GM13977 (cell line): Measurements from ENCODE around the gene OSBP2.

Source experiments
- DNase-seq: peaks from one replicate; pipeline ENCODE4 v3.0.0; 2012; ENCODE audit warnings: low spot score
- in situ Hi-C: fragments of 300-500 bp; cut with MboI; formaldehyde crosslinking; loops from one replicate; pipeline ENCODE4 v1.12.0; 2022; ENCODE audit warnings: low sequenced_read_pairs, low pct_unique_long_range_greater_than_20kb, mixed read lengths, inconsistent platforms; ENCODE audit not compliant: unreplicated experiment
- TF ChIP-seq, protein P1 (sequence below): IDR thresholded peaks from 2 replicates; pipeline ENCODE4 v1.5.1; 2012; ENCODE audit warnings: mild to moderate bottlenecking, control low read depth; ENCODE audit not compliant: insufficient read depth; ENCODE audit errors: extremely low read depth, missing control alignments

Gene OSBP2

DNA sequence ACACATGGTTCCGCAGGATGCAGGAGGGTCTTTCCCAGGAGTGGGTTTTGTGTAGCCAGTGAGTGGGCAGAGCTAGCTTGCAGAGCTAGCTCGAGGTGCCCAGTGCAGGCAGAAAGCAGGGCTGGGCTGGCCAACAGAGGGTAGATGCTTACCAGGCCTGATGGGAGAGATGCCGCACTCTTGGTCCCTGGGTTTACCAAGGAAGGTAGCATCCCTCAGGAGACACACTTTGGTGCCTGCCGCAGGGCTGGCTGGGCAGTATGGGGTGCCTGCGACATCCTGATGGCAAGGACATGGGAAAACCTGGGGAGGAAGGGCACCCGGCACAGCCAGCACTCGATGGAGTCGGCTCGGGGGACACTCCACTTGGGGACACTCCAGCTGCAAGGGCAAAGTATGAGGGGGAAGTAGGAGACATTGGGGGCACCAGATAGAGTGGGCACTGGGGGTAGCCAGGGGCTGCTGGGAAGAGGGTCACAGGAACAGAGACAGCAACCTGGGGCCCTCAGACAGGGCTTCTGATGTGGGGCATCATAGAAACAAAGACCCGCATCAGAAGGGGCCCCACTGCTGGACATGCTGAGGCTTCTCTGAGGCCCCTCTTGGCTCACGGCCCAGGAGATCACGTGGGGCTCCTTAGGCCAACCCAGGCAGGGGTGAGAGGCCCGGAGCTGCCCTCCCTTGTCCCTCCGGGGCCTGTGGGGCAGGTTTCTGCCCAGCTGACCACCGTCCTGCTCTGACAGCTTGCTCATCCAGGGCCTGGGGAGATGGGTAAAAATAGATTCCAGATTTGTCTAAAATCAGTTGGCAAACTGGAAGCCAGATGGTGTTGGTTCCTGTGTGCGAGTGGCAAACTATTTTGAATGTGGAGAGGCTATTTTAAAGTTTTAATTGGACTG is 184.1 kb downstream of the OSBP2 start:
- in situ Hi-C loops = loop anchor here (25.0 kb wide), 1 partner anchor 241 kb away; the partner anchor contains the start of gene SLC35E4
- TF ChIP-seq, protein P1, sequence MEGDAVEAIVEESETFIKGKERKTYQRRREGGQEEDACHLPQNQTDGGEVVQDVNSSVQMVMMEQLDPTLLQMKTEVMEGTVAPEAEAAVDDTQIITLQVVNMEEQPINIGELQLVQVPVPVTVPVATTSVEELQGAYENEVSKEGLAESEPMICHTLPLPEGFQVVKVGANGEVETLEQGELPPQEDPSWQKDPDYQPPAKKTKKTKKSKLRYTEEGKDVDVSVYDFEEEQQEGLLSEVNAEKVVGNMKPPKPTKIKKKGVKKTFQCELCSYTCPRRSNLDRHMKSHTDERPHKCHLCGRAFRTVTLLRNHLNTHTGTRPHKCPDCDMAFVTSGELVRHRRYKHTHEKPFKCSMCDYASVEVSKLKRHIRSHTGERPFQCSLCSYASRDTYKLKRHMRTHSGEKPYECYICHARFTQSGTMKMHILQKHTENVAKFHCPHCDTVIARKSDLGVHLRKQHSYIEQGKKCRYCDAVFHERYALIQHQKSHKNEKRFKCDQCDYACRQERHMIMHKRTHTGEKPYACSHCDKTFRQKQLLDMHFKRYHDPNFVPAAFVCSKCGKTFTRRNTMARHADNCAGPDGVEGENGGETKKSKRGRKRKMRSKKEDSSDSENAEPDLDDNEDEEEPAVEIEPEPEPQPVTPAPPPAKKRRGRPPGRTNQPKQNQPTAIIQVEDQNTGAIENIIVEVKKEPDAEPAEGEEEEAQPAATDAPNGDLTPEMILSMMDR = no peak
- DNase-seq = no peak

DNA sequence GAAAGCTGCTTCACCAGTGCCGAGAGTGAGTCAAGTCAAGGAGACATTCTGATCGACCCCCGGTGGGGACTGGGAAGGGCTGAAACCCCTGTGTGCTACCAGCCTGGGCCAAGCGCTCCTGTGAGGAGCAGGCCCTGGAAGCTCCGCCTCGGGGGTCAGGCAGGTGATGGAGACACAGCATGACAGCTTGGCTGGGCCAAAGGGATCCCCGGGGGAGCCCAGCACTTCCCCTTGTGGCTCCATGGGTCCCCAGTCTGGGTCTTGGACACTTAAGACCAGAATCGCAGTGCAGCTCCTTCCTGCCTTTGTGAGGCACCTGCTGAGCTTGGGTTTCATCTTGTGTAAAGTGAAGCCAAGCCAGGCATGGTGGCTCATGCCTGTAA is 184.7 kb downstream of the OSBP2 start:
- DNase-seq = no peak
- in situ Hi-C loops = loop anchor here (25.0 kb wide), 1 partner anchor 242 kb away; the partner anchor contains the start of gene SLC35E4

DNA sequence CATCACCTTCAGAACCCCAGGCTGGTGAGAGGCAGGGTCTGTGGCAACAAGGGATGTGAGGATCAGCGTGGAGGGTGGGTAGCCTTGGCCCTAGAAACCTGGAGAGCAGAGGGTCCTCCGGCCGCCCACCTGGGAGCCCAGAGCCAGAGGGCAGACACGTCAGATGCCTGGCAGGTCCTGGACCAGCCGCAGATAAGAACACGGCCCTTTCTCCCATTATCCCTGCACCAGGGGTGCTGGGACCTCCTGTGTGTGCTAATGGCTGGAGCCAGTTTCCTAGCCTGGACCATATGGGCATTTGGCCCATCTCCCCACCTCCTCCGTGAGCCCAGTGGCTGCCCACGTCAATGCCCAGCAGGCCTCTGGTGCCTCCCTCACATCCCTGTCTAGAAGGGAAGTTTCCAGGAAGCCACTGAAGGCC is 185.5 kb downstream of the OSBP2 start:
- DNase-seq = no peak
- in situ Hi-C loops = loop anchor here (25.0 kb wide), 1 partner anchor 243 kb away; the partner anchor contains the start of gene SLC35E4
- TF ChIP-seq, protein P1 = no peak

More for the DNA sequence above, 184.7 kb downstream of the OSBP2 start:
- TF ChIP-seq, protein P1 = no peak

DNA sequence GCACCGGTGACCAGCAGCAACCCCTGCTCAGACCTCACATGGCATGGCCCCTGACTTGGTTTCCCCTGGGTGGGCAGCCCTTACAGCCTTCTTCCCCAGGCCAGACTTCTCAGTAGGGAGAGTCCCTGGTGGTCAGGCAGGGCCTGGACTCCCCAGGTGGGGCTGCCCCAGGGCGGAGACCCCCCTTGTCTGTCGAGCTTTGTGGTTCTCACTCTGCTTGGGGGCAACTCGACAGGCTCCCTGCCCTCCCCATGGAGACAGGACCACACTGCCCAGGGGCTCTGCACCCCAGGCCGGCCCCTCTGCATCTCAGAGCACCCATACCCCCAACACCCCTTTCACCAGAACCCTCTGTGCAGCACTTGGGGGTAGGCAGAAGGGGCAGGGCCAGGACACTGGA is 186.2 kb downstream of the OSBP2 start:
- TF ChIP-seq, protein P1 = no peak
- in situ Hi-C loops = loop anchor here (25.0 kb wide), 1 partner anchor 244 kb away; the partner anchor contains the start of gene SLC35E4

DNA sequence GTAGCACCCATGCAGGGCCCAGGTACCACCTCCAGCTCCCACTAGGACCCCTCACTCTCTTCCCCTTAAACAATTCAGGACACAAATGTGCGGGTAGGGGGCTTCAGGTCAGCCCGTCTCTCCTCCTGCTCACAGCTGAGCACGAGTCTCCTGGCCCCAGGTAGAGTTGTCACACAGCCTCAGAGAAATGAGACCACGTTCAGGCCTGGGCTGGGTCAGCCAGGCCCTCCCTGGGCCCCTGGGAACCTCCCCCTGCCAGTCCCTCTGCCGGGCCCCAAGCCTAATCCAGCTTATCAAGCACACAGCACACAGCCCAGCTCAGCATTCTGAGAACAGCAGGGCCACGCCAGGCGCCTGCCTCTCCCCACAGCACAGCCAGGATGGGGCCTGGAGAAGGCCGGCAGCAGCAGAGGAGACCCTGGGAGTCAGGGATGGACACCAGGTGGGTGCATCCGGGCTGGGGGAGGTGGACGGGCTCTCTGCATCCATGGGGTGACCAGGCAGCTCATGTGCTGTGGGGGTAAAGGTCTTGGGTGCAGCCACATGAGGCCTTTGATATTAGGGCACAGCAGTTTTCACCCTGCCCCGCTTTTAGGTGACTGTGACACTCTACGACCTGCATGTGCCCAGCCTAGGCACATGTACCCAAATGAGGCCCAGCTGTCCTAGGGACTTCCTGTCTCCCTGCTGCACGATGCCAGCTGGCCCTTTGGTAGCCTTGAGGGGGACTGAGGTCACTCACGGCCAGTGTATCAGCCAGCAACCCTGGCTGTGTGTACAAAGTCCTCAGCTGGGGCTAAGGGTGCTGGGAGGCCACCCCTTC is 186.9 kb downstream of the OSBP2 start:
- in situ Hi-C loops = loop anchor here (25.0 kb wide), 1 partner anchor 244 kb away; the partner anchor contains the start of gene SLC35E4
- TF ChIP-seq, protein P1 = no peak
- DNase-seq = no peak

More for the DNA sequence above, 186.2 kb downstream of the OSBP2 start:
- no peak for DNase-seq

DNA sequence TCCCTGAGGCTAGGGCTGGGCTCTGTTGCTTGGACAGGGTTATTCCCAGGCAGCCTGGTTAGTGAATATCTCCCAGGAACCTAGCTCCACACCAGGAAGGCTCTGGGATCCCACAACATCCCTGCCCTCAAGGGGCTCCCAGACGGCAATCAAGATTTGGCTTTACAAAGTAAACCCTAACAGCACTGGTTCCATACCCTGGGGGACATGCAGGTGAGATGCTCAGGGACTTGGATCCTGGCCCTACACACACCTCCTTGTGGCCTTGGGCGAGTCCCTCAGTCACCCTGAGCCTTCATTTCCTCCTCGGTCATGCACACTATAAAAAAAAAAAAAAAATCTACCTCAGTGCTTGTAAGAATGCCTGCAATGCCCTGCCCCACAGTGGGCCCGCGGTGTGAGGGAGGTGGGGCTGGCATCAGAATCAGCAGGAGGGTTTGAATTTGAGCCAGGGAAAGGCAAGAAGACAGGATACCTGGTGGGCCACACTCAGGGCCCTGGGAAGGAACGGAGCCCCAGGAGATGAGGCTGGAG is 187.6 kb downstream of the OSBP2 start:
- TF ChIP-seq, protein P1 = no peak
- DNase-seq = no peak
- in situ Hi-C loops = loop anchor here (25.0 kb wide), 1 partner anchor 245 kb away; the partner anchor contains the start of gene SLC35E4
